Keratinocyte (primary cell): ENCODE data around the gene SH3PXD2A. TPM values are rescaled to one million over a fixed set of nuclear protein-coding genes. Genes with fewer than 3 reads are reported as not detected.

Experiments used
- DNase-seq: peaks from one replicate; pipeline ENCODE4 v3.0.0-alpha.2; 2011; ENCODE audit warnings: low read depth, missing footprints, low spot score
- FAIRE-seq: peaks from 2 replicates; lab custom pipeline; 2011; peaks lifted over from hg19 to GRCh38; lab: Jason Lieb, UNC
- H2AFZ ChIP-seq: 2 replicates; pipeline ENCODE4 v1.6.0; 2012; ENCODE audit warnings: low read length, control low read depth, inconsistent platforms; ENCODE audit not compliant: control insufficient read depth
- H3K27ac ChIP-seq: 2 replicates; pipeline ENCODE4 v1.5.1; 2011; ENCODE audit warnings: low read length; ENCODE audit not compliant: control insufficient read depth, insufficient read depth
- H3K27me3 ChIP-seq: 3 replicates; pipeline ENCODE4 v1.6.0; 2011; ENCODE audit warnings: low read length; ENCODE audit not compliant: control insufficient read depth, insufficient read depth; ENCODE audit errors: extremely low read depth
- H3K36me3 ChIP-seq, 2 experiments: 2 replicates in 1 of 2; 3 replicates in 1 of 2; pipeline ENCODE4 v1.5.1; 2011; ENCODE audit warnings: low read length in 2 of 2, mild to moderate bottlenecking in 1 of 2; ENCODE audit not compliant: control insufficient read depth in 2 of 2, insufficient read depth in 2 of 2; ENCODE audit errors: extremely low read depth in 1 of 2
- H3K4me1 ChIP-seq: 3 replicates; pipeline ENCODE4 v1.5.1; 2011; ENCODE audit warnings: low read length; ENCODE audit not compliant: control insufficient read depth, insufficient read depth; ENCODE audit errors: extremely low read depth
- H3K4me2 ChIP-seq: 3 replicates; pipeline ENCODE4 v1.6.0; 2011; ENCODE audit warnings: low read depth, low read length; ENCODE audit not compliant: control insufficient read depth, insufficient read depth; ENCODE audit errors: extremely low read depth
- H3K4me3 ChIP-seq, 3 experiments: fragments of 200-600 bp in 1 of 3; sonication (generic) in 1 of 3; 2 replicates in 2 of 3; 3 replicates in 1 of 3; pipeline ENCODE4 v1.5.1; 2011 to 2016; ENCODE audit warnings: low read length in 3 of 3, mild to moderate bottlenecking in 3 of 3, control low read depth in 2 of 3, inconsistent platforms in 1 of 3, low read depth in 1 of 3, mixed read lengths in 1 of 3, mixed run types in 1 of 3, moderate library complexity in 1 of 3; ENCODE audit not compliant: control insufficient read depth in 2 of 3, insufficient read depth in 2 of 3; ENCODE audit errors: extremely low read depth in 1 of 3
- H3K79me2 ChIP-seq: 2 replicates; pipeline ENCODE4 v1.6.0; 2012; ENCODE audit warnings: low read length; ENCODE audit not compliant: control insufficient read depth, insufficient read depth
- H3K9ac ChIP-seq: 3 replicates; pipeline ENCODE4 v1.6.0; 2011; ENCODE audit warnings: low read length; ENCODE audit not compliant: control insufficient read depth, insufficient read depth; ENCODE audit errors: extremely low read depth
- H3K9me1 ChIP-seq: 3 replicates; pipeline ENCODE4 v1.6.0; 2011; ENCODE audit warnings: low read length; ENCODE audit not compliant: control insufficient read depth, insufficient read depth; ENCODE audit errors: extremely low read depth
- H3K9me3 ChIP-seq: 2 replicates; pipeline ENCODE4 v1.5.1; 2012; ENCODE audit warnings: low read depth, low read length; ENCODE audit not compliant: control insufficient read depth
- H4K20me1 ChIP-seq: 3 replicates; pipeline ENCODE4 v1.6.0; 2011; ENCODE audit warnings: low read length; ENCODE audit not compliant: control insufficient read depth, insufficient read depth; ENCODE audit errors: extremely low read depth
- EZH2 ChIP-seq: IDR thresholded peaks from one replicate; pipeline ENCODE4 v1.6.1; 2012; ENCODE audit warnings: inconsistent platforms, mild to moderate bottlenecking, low read length, moderate library complexity
- dilution Hi-C: fragments of 300-500 bp; cut with MboI; formaldehyde crosslinking; loops from one replicate; pipeline ENCODE4 v1.7.0; 2020; ENCODE audit warnings: low sequenced_read_pairs; ENCODE audit not compliant: extremely low pct_ligation_motif_present
- polyA plus RNA-seq, 5 experiments: library from polyadenylated mRNA; depleted of rRNA in 3 of 5; stranded (reverse) in 3 of 5; stranded (forward) in 1 of 5; unstranded in 1 of 5; fragments of >200 nt; gene quantifications; 1 replicate in 1 of 5; 2 replicates in 3 of 5; 3 replicates in 1 of 5; pipeline versions ENCODE4 v1.2.1 to v1.2.3, GENCODE V29; 2011 to 2012; ENCODE audit warnings: missing spikeins in 2 of 5, low read depth in 1 of 5, low replicate concordance in 1 of 5
- TF ChIP-seq, protein P1 (sequence below), 3 experiments: IDR thresholded peaks in 1 of 3; conservative IDR thresholded peaks in 1 of 3; optimal IDR thresholded peaks in 1 of 3; 2 replicates in 2 of 3; 3 replicates in 1 of 3; pipeline versions ENCODE3 to v1.5.1; 2011; ENCODE audit warnings: low read length in 3 of 3, mild to moderate bottlenecking in 3 of 3, moderate library complexity in 2 of 3, control low read depth in 1 of 3, inconsistent platforms in 1 of 3; ENCODE audit not compliant: insufficient read depth in 2 of 3; ENCODE audit errors: extremely low read depth in 1 of 3

SH3PXD2A gene
- polyA plus RNA-seq, 1 donor (not counting 4 experiments of a cell fraction or from before 2014, with no cell fraction given) = 33.9 TPM

DNA sequence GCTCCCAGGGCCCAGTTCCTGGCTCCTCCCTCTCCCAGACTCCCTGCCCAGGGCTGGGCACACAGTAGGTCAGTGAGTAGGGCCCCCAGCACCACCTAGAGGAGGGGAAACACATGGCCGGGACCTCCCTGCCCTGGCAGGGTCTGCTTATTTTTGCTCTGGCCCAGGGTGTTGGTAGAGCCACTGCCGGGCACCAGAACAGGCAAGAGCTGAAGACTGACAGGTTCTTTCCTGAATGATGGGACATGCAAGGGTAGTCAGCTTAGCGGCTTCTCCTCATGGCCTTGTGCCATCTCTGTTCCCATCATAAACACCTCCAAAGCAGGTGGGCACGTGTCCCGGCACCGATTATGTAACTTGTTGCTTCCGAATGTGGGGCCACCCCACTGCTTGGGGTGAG lies 275.4 kb downstream of the SH3PXD2A start:
- no peaks in the 10 kb centered on the region for H3K4me1 ChIP-seq
- peaks cover 59% of the 10 kb centered on the region for H3K27me3 ChIP-seq
- dilution Hi-C loops = no loop called here
- H3K79me2 ChIP-seq = no peaks in the 10 kb centered on the region
- TF ChIP-seq EZH2 = no peak
- TF ChIP-seq, protein P1, sequence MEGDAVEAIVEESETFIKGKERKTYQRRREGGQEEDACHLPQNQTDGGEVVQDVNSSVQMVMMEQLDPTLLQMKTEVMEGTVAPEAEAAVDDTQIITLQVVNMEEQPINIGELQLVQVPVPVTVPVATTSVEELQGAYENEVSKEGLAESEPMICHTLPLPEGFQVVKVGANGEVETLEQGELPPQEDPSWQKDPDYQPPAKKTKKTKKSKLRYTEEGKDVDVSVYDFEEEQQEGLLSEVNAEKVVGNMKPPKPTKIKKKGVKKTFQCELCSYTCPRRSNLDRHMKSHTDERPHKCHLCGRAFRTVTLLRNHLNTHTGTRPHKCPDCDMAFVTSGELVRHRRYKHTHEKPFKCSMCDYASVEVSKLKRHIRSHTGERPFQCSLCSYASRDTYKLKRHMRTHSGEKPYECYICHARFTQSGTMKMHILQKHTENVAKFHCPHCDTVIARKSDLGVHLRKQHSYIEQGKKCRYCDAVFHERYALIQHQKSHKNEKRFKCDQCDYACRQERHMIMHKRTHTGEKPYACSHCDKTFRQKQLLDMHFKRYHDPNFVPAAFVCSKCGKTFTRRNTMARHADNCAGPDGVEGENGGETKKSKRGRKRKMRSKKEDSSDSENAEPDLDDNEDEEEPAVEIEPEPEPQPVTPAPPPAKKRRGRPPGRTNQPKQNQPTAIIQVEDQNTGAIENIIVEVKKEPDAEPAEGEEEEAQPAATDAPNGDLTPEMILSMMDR (optimal IDR thresholded peaks at IDR 0.05 in 1 of 3, IDR thresholded peaks at IDR 0.05 in 1 of 3, conservative IDR thresholded peaks at IDR 0.05 in 1 of 3; ENCODE audit: extremely low read depth in 1 of 3, insufficient read depth in 2 of 3, low read length in 3 of 3) = peak in 1 of 3 experiments; percentile 1
- no peaks in the 10 kb centered on the region for H3K36me3 ChIP-seq
- no peaks in the 10 kb centered on the region for H3K9me3 ChIP-seq
- H4K20me1 ChIP-seq = peaks cover 5% of the 10 kb centered on the region
- H3K9me1 ChIP-seq = no peaks in the 10 kb centered on the region
- H3K9ac ChIP-seq = no peak overlapping the region
- FAIRE-seq (no peak), DNase-seq (no peak)
- H2AFZ ChIP-seq = no peak overlapping the region
- H3K4me2 ChIP-seq = no peak overlapping the region
- H3K4me3 ChIP-seq = no peak overlapping the region
- H3K27ac ChIP-seq = no peak overlapping the region

DNA sequence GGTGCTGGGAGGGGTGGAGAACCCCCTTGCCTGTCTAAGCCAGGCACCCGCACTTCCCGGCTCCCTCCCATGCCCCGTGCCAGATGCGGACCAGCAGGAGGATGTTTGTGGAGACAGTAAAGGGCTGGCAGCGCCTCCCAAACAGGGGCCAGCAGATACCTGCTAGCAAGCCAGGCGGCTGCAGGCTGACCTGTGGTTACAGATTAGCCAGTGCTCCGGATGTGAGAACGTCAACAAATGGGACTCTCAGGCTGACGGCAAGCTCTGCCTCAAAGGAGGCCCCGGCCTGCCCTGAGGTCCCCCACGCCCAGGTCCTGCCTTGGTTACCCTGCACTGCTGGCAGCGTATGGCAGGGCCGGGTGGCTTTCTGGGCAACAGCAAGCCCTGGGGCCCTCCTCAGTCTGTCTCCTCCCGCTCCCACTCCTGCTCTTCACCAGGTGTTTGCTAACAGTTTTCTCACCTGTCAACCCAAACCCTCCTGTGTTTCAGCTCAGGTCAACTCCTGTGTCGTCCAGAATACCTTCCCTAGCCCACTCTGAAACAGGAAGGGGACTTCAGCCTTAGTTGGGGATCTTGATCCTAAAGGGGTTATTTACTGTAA lies 276.5 kb downstream of the SH3PXD2A start:
- Histone ChIP-seq H3K79me2 (no peaks in the 10 kb centered on the region), H3K36me3 (no peaks in the 10 kb centered on the region), H3K27ac (no peak overlapping the region), H3K27me3 (peaks cover 57% of the 10 kb centered on the region), H3K4me3 (no peak overlapping the region), H2AFZ (no peak overlapping the region), H3K9me1 (no peaks in the 10 kb centered on the region), H3K4me2 (no peak overlapping the region), H3K4me1 (no peaks in the 10 kb centered on the region), H3K9me3 (no peaks in the 10 kb centered on the region), H3K9ac (no peak overlapping the region), H4K20me1 (peaks cover 5% of the 10 kb centered on the region)
- TF ChIP-seq, protein P1 (optimal IDR thresholded peaks at IDR 0.05 in 1 of 3, IDR thresholded peaks at IDR 0.05 in 1 of 3, conservative IDR thresholded peaks at IDR 0.05 in 1 of 3; ENCODE audit: extremely low read depth in 1 of 3, insufficient read depth in 2 of 3, low read length in 3 of 3) = no peak
- TF ChIP-seq EZH2 = no peak
- DNase-seq (no peak), FAIRE-seq (no peak)
- dilution Hi-C loops = no loop called here
